ENCODE data around the gene SYT17. TPM values are rescaled to one million over a fixed set of nuclear protein-coding genes. Genes with fewer than 3 reads are reported as not detected.

Gene SYT17
- total and polyA plus RNA-seq, 12 donors: 1.1 to 6.5 (median 3.1) TPM

DNA sequence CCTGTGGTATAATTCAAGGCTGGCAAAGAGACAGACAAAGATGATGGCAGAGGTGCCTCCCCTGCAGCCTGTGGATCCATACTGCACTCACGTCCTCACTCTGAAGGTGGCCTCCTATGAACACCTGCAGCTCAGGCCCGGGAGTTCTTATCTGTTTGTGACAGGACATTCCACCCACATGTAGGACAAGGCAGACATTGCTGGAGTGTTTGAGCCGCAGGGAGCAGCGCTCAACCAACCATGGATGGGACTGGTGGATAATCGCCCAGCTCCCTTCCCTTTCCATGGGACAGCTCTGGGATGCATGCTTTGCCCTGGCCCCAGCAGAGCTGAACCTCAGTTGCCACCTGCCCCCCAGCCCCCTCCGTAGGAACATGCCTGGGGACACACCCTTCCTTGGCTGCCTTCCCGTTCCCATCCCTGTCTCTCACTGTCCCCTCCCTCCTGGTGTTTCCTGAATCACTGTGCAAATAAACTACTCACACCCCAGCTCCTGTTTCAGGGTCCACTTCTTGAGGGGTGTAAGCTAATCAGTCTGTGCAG lies 32.1 kb upstream of the SYT17 start:
- Histone ChIP-seq H3K9me3 (replicated peaks in 1 of 3) (no peaks in the 10 kb centered on the region), H3K27ac (no peak overlapping the region), H3K36me3 (replicated peaks in 1 of 2) (no peaks in the 10 kb centered on the region), H3K27me3 (no peaks in the 10 kb centered on the region), H3K4me1 (replicated peaks in 1 of 2) (peaks cover 8 to 40% of the 10 kb centered on the region in 2 donors), H3K4me3 (no peak overlapping the region)
- WGBS, 4 donors: 23 to 50% (median 46%) methylated on average over 3 to 7 of the region's 7 CpGs
- DNase-seq: no peak
- intact Hi-C loops (cut with DNase I): no loop called here
- TF ChIP-seq POLR2A (IDR thresholded peaks at IDR 0.05): no peak
- TF ChIP-seq, protein P1, sequence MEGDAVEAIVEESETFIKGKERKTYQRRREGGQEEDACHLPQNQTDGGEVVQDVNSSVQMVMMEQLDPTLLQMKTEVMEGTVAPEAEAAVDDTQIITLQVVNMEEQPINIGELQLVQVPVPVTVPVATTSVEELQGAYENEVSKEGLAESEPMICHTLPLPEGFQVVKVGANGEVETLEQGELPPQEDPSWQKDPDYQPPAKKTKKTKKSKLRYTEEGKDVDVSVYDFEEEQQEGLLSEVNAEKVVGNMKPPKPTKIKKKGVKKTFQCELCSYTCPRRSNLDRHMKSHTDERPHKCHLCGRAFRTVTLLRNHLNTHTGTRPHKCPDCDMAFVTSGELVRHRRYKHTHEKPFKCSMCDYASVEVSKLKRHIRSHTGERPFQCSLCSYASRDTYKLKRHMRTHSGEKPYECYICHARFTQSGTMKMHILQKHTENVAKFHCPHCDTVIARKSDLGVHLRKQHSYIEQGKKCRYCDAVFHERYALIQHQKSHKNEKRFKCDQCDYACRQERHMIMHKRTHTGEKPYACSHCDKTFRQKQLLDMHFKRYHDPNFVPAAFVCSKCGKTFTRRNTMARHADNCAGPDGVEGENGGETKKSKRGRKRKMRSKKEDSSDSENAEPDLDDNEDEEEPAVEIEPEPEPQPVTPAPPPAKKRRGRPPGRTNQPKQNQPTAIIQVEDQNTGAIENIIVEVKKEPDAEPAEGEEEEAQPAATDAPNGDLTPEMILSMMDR (IDR thresholded peaks at IDR 0.05): no peak

DNA sequence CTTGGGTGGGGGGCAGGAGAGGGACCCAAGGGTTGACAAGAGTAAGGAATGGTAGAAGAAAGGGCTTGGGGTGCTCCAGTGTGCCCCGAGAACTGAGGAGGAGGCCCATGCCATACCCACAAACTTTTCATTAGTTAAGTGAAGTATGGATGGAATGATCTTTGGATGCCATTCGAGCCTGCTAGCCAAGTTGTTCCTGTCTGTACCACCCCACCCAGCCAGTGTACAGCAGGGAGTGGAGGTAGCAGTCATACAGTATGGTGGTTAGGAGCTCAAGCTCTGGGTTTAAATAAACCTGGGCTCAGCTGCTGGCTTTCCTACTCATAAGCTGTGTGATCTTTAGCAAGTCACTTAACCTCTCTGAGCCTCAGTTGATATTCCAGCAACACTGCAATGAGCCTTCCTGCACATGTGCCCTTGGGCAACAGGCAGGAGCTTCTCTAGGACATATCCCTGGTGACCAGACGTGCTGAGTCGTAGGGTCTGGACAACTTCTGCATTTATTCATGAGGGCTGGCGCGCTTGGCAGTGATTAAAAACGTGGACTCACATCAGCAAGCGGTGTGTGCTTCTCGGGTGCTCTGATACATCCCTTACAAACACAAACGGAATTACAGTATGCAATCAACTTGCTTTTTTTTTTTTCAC lies 31.4 kb upstream of the SYT17 start:
- intact Hi-C loops (cut with DNase I): no loop called here
- Histone ChIP-seq H3K9me3 (replicated peaks in 1 of 3) (no peaks in the 10 kb centered on the region), H3K4me3 (no peak overlapping the region), H3K36me3 (replicated peaks in 1 of 2) (no peaks in the 10 kb centered on the region), H3K4me1 (replicated peaks in 1 of 2) (peaks cover under 1 to 33% of the 10 kb centered on the region in 2 donors), H3K27ac (peak overlapping the region in 3 of 5 donors; percentile 9 to 61 (median 14)), H3K27me3 (no peaks in the 10 kb centered on the region)
- WGBS, 4 donors: 45 to 56% (median 52%) methylated on average over 10 of the region's 10 CpGs
- TF ChIP-seq, protein P1 (IDR thresholded peaks at IDR 0.05): no peak
- TF ChIP-seq POLR2A (IDR thresholded peaks at IDR 0.05): no peak
- peak in 6 of 7 donors; percentile 39 to 74 (median 53) for DNase-seq

DNA sequence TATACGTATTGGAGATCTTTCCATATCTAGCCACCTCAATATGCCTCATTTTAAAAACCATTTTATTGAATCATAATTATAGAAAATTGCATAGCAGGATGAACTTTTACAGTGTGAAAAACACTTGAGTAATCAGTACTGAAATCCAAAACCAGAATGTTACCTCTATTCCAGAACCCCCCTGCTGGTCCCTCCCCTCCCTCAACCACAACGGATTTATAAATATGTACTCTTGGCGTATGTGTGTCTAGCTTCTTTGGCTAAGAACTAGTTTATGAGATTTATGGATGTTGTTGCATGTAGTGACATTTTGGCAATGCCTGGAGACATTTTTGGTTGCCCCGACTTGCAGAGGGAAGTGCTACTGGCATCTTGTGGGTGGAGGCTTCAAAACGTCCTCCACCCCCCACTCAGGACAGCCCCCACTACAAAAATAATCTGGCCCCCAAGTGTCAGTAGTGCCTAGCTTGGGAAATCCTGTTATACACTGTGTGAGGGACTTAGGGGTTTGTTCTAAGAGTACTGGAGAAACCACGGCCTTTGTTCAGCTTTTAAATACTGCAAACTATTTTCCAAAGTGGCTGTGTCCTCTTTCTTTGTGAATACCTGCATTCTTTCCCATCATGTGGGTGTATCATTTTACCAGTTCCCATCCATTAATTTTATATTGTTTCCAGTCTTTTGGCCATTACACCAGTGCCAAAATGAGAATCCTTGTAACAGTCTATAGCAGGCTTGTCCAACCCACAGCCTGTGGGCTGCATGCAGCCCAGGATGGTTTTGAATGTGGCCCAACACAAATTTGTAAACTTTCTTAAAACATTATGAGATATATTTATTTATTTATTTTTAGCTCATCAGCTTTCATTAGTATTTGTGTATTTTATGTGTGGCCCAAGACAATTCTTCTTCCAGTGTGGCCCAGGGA lies 30.6 kb upstream of the SYT17 start:
- intact Hi-C loops (cut with DNase I): no loop called here
- TF ChIP-seq, protein P1 (IDR thresholded peaks at IDR 0.05): no peak
- TF ChIP-seq POLR2A (IDR thresholded peaks at IDR 0.05): no peak
- Histone ChIP-seq H3K36me3 (replicated peaks in 1 of 2) (no peaks in the 10 kb centered on the region), H3K4me3 (no peak overlapping the region), H3K27me3 (no peaks in the 10 kb centered on the region), H3K27ac (peak overlapping the region in 3 of 5 donors; percentile 9 to 61 (median 14)), H3K9me3 (replicated peaks in 1 of 3) (no peaks in the 10 kb centered on the region), H3K4me1 (replicated peaks in 1 of 2) (peaks cover 0 to 25% of the 10 kb centered on the region in 2 donors)
- 47 to 49% (median 48%) methylated on average over 6 of the region's 6 CpGs for WGBS, 4 donors
- DNase-seq: no peak

DNA sequence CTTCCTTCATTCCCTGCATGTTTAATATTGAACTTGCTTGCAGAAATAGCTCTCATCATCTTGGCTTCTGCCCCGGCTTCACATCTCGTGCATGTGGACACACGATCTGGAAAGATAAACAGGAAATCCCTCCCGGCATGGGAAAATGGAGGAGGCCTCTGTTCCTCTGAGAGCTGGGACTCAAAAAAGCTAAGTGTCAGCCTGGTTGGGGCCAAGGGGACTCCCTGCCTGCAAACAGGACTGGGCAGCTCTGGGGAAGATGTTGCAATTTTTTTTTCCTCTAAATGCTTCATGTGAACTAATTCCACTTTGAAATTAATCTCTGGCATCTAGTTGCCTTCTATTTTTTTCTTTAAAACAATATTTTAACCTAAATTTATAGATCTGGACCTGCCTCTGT lies 29.4 kb upstream of the SYT17 start:
- Histone ChIP-seq H3K4me3 (no peak overlapping the region), H3K27ac (no peak overlapping the region), H3K4me1 (replicated peaks in 1 of 2) (peaks cover 0 to 23% of the 10 kb centered on the region in 2 donors), H3K36me3 (replicated peaks in 1 of 2) (no peaks in the 10 kb centered on the region), H3K9me3 (replicated peaks in 1 of 3) (no peaks in the 10 kb centered on the region), H3K27me3 (no peaks in the 10 kb centered on the region)
- DNase-seq: peak; percentile 52 to 84 (median 71)
- WGBS, 4 donors: 12 to 39% (median 25%) methylated on average over 4 of the region's 4 CpGs
- TF ChIP-seq, protein P1 (IDR thresholded peaks at IDR 0.05): no peak
- TF ChIP-seq POLR2A (IDR thresholded peaks at IDR 0.05): no peak
- intact Hi-C loops (cut with DNase I): no loop called here

Measured in adrenal gland (tissue), 12 donors.